MCF 10A (cell line): Measurements from ENCODE around the gene TMEM132D. TPM values are rescaled to one million over a fixed set of nuclear protein-coding genes. Genes with fewer than 3 reads are reported as not detected.

Experiments used
- BruUV-seq: library from RNA; stranded (reverse); fragments of 400-500 nt; replicated peaks from 2 replicates; lab custom pipeline; 2021; lab: Mats Ljungman, UMichigan
- CTCF ChIA-PET: fragments of 300-600 bp; sonication (Branson Sonifier 250); formaldehyde crosslinking; extraction: SDS; loops from one replicate; lab custom pipeline; 2021; ENCODE audit warnings: antibody characterized with exemption, inconsistent platforms; lab: Yijun Ruan, JAX
- POLR2A ChIA-PET: fragments of 300-600, 350-650 bp; sonication (Branson Sonifier 250); formaldehyde crosslinking; extraction: SDS; loops from one replicate; lab custom pipeline; 2020; ENCODE audit warnings: antibody characterized with exemption, inconsistent platforms; lab: Yijun Ruan, JAX
- DNase-seq: peaks from one replicate; pipeline ENCODE4 v3.0.0-alpha.2; 2018; ENCODE audit not compliant: unreplicated experiment
- H3K27ac Mint-ChIP-seq: one replicate; pipeline ENCODE4 v1.8.0; 2022; ENCODE audit warnings: mild to moderate bottlenecking, low read depth, mixed read lengths; ENCODE audit not compliant: unreplicated experiment
- H3K27me3 Mint-ChIP-seq: one replicate; pipeline ENCODE4 v1.8.0; 2022; ENCODE audit warnings: mixed read lengths; ENCODE audit not compliant: insufficient read depth, unreplicated experiment
- H3K36me3 Mint-ChIP-seq: one replicate; pipeline ENCODE4 v1.8.0; 2022; ENCODE audit warnings: mild to moderate bottlenecking, moderate library complexity, mixed read lengths; ENCODE audit not compliant: insufficient read depth, unreplicated experiment
- H3K4me1 Mint-ChIP-seq: one replicate; pipeline ENCODE4 v1.8.0; 2022; ENCODE audit warnings: mixed read lengths; ENCODE audit not compliant: insufficient read depth, unreplicated experiment
- H3K4me3 Mint-ChIP-seq: one replicate; pipeline ENCODE4 v1.8.0; 2022; ENCODE audit warnings: mild to moderate bottlenecking, moderate library complexity, mixed read lengths; ENCODE audit not compliant: unreplicated experiment
- H3K9me3 Mint-ChIP-seq: one replicate; pipeline ENCODE4 v1.8.0; 2022; ENCODE audit warnings: mixed read lengths; ENCODE audit not compliant: unreplicated experiment
- CTCF ChIP-seq: fragments of 200-600 bp; IDR thresholded peaks from one replicate; pipeline ENCODE4 v1.8.0; 2022; ENCODE audit warnings: antibody characterized with exemption, mild to moderate bottlenecking; ENCODE audit not compliant: unreplicated experiment
- intact Hi-C: fragments of 100-400 bp; cut with micrococcal nuclease; formaldehyde crosslinking; loops from 2 replicates; pipeline ENCODE4 v1.14.1; 2022
- total RNA-seq: library from RNA; stranded (reverse); gene quantifications from 2 replicates; pipeline ENCODE4 v1.2.3, GENCODE V29; 2022

Gene TMEM132D
- total RNA-seq, 1 experiment from 2014 or later = not detected

- intact Hi-C loops = no loop called here
- no peak for TF ChIP-seq CTCF
- Mint-ChIP-seq H3K4me1 (no peaks in the 10 kb centered on the region), H3K27me3 (no peaks in the 10 kb centered on the region), H3K36me3 (no peaks in the 10 kb centered on the region), H3K4me3 (no peak overlapping the region), H3K27ac (no peak overlapping the region), H3K9me3 (peaks cover 14% of the 10 kb centered on the region)
- no peak for DNase-seq
- CTCF ChIA-PET = no interaction called here
- POLR2A ChIA-PET = no interaction called here
- no TSS peak for BruUV-seq
Observed at GRCh38 chr12:129079719-129080118, 824.1 kb downstream of the TMEM132D start.

DNA sequence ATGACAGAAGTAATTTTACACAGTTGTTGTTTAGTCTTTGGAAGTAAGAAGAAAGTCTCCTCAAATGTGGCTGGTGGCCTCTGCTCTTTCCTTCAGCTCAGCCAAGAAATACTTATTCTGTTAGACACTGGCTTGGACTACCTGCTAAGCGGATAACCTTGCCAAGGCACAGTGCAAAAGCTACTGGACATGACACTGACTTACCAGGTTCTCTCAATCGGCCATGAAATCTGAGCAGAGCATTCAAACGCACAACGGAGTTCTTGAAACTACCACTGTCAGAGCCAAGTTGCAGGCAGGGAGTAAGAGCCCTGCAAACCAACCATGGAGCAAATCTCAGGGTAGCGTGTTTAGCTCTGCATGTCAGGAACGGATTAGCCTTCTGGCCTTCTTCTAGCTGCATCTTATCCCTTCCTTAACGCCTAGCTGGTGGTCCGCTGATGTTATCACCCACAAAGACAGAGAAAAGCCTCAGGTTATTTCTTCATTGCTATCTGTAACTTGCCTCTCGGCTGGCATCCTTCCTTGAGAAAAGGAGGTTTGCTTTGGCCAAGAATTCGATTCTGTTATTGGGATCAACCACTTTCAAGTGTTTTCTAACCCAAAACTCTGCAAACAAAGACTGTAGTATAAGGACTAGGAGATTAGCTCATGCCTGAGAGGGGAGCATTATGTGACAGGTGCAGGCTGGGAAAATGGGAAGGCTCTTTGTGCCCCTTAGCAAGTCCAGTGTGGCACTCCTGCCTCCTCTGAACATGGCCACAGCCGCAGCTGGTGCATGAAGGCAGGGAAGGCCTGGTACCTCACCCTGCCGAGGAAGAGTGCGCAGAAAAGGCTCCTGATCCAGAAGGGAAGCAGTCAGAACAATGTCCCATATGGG is 827.1 kb downstream of the TMEM132D start:
- no peaks in the 10 kb centered on the region for H3K27me3 Mint-ChIP-seq
- TF ChIP-seq CTCF = no peak

GRCh38 chr12:129075460-129076208 is 828.2 kb downstream of the TMEM132D start:
- Mint-ChIP-seq H3K4me3 (no peak overlapping the region), H3K36me3 (no peaks in the 10 kb centered on the region), H3K27me3 (no peaks in the 10 kb centered on the region), H3K4me1 (no peaks in the 10 kb centered on the region), H3K27ac (no peak overlapping the region), H3K9me3 (peaks cover 27% of the 10 kb centered on the region)
- no peak for TF ChIP-seq CTCF
- POLR2A ChIA-PET = no interaction called here
- CTCF ChIA-PET = no interaction called here
- no TSS peak for BruUV-seq
- no peak for DNase-seq
- intact Hi-C loops = no loop called here

More for the DNA sequence above, 827.1 kb downstream of the TMEM132D start:
- DNase-seq = no peak
- no peaks in the 10 kb centered on the region for H3K4me1 Mint-ChIP-seq
- POLR2A ChIA-PET = no interaction called here
- no TSS peak for BruUV-seq
- H3K27ac Mint-ChIP-seq = no peak overlapping the region
- no peak overlapping the region for H3K4me3 Mint-ChIP-seq
- H3K9me3 Mint-ChIP-seq = peaks cover 25% of the 10 kb centered on the region
- CTCF ChIA-PET = no interaction called here
- H3K36me3 Mint-ChIP-seq = no peaks in the 10 kb centered on the region
- intact Hi-C loops = no loop called here

DNA sequence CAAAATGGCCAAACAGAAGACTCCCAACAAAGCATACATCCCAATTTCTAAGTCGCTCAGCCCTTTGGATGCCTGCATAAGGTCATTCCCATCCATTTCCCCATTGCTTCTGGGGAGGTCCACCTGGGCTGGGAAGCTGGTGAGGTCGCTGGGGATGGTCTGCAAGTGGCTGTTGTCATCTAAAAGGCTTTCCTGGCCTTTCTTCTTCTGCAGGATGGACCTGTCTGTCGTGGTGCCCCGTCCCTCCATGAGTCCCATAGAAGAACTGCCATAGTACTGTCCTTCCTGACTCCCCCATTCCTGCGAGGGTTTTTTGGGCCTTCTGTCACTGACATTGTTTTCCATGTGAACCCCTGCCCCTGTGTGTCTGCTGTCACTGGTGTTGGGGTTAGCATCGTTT is 829.4 kb downstream of the TMEM132D start:
- Mint-ChIP-seq H3K27me3 (no peaks in the 10 kb centered on the region), H3K36me3 (no peaks in the 10 kb centered on the region), H3K4me3 (no peak overlapping the region), H3K9me3 (peaks cover 23% of the 10 kb centered on the region), H3K4me1 (no peaks in the 10 kb centered on the region), H3K27ac (no peak overlapping the region)
- no peak for TF ChIP-seq CTCF
- DNase-seq = no peak
- BruUV-seq = no TSS peak
- ChIA-PET POLR2A (no interaction called here), CTCF (no interaction called here)
- intact Hi-C loops = no loop called here
